Measurements from ENCODE around the gene ACAN.

ACAN gene

DNA sequence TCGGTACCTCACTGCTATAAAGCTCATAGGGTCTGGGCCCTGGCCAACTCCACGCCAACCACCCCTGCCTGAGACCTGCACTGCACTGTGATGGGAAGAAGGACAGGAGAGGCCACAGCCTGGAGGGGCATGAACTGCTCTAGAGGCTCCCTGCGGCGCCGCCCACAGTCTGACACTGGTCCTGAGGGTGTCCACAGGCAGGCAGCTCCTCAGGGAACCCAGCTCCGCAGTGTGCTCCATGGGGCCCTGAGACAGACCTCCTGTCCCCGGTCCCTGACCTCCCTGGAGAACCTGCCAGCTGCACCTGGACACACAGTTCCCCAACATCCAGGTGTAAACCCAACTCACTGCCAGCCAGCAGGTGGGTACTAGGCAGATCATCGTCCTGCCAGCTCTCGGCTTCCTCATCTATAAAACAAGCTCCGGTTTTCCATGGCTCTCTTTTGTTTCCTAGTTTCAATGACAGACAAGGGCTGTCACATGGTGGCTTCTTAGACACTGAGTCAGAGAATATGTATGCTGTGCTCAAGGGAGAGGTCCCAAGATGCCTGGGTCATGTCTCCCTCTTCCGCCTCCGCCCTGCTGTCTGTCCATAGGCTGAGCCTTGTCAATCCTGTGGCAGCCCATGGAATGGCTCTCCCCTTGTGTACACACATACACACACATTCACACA is 97.2 kb downstream of the ACAN start:
- FAIRE-seq (no peak), DNase-seq (ENCODE audit: insufficient read length, low spot score) (no peak)
- TF ChIP-seq, protein P1, sequence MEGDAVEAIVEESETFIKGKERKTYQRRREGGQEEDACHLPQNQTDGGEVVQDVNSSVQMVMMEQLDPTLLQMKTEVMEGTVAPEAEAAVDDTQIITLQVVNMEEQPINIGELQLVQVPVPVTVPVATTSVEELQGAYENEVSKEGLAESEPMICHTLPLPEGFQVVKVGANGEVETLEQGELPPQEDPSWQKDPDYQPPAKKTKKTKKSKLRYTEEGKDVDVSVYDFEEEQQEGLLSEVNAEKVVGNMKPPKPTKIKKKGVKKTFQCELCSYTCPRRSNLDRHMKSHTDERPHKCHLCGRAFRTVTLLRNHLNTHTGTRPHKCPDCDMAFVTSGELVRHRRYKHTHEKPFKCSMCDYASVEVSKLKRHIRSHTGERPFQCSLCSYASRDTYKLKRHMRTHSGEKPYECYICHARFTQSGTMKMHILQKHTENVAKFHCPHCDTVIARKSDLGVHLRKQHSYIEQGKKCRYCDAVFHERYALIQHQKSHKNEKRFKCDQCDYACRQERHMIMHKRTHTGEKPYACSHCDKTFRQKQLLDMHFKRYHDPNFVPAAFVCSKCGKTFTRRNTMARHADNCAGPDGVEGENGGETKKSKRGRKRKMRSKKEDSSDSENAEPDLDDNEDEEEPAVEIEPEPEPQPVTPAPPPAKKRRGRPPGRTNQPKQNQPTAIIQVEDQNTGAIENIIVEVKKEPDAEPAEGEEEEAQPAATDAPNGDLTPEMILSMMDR (IDR thresholded peaks at IDR 0.05; ENCODE audit: insufficient read depth, missing control alignments) = no peak

- TF ChIP-seq, protein P1 (IDR thresholded peaks at IDR 0.05; ENCODE audit: insufficient read depth, missing control alignments) = no peak
- DNase-seq (ENCODE audit: insufficient read length, low spot score) (no peak), FAIRE-seq (no peak)
Measured at GRCh38 chr15:88900982-88901418, 97.8 kb downstream of the ACAN start.

DNA sequence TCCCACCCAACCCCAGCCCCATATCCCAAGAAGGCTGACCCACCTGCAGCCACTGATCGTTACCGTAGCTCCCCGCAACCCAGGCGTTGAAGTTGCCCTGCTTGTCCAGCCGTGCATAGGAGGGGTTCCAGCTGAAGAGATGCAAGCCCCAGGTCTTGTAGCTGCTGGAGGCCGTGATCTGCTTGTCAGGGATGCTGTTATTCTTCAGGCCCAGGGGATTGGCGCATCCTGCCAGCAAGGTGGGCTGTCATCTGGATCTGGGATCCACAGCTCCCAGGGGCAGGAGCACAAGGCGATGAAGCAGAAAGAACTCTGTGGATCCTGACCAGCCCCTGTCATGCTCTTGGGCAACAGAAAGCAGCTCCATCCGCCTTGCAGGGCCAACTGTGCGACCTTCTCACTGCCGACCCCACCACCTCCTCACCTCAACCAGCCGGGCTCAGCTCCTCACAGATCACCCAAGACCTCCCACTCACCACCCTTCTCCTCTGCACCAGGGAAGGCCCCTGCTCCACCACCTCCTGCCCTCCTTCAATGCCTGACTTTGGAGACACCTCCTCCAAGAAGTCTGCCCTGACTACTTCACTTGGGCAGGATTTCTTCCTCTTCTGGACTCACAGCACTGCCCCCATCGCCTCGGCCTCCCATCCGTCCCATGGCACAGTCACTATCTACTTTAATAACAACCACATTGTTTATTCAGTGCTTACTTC is 98.4 kb downstream of the ACAN start:
- FAIRE-seq (no peak), DNase-seq (ENCODE audit: insufficient read length, low spot score) (no peak)
- TF ChIP-seq, protein P1 (IDR thresholded peaks at IDR 0.05; ENCODE audit: insufficient read depth, missing control alignments) = no peak

- no peak for FAIRE-seq
- DNase-seq (ENCODE audit: insufficient read length, low spot score) = no peak
- TF ChIP-seq, protein P1 (IDR thresholded peaks at IDR 0.05; ENCODE audit: insufficient read depth, missing control alignments) = no peak
Measured at GRCh38 chr15:88902221-88902835, 99.1 kb downstream of the ACAN start.

DNA sequence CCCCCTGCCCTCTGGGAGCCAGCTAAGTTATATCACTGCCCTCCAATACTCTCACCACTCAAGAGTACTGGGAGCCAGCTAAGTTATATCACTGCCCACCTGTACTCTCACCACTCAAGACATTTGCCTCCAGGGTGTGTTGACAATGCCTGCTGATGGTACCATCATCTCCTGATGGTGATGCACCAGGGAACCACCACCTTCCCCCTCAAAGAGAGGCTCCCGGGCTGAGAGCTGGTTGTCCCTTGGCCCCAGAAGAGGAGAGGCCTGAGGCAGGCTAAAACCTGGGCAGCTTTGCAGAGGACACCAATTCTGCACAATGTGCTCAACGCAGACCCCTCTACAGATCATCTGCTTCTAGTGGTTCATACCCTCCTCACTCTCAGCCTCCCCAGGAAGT is 99.6 kb downstream of the ACAN start:
- TF ChIP-seq, protein P1 (IDR thresholded peaks at IDR 0.05; ENCODE audit: insufficient read depth, missing control alignments) = no peak
- FAIRE-seq = no peak

DNA sequence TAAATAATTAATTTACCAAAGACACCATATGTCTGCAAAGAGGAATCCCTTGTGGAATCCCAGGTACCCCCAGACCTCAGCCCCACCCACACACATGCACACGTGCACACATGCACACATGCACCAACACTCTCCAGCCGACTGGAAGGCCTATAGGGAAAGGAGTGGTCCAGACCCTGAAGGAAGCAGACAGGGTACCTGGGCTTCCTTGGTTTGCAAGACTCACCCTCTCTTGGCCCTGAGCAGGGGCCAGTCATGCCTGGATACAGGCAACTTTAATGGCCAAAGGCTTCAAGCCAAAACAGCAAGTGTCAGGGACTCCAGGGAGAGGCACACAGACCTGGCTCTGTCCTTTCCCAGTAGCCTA is 101.0 kb downstream of the ACAN start:
- DNase-seq (ENCODE audit: insufficient read length, low spot score) (peak; percentile 4), FAIRE-seq (no peak)
- TF ChIP-seq, protein P1 (IDR thresholded peaks at IDR 0.05; ENCODE audit: insufficient read depth, missing control alignments) = no peak

More for the DNA sequence above, 99.6 kb downstream of the ACAN start:
- DNase-seq (ENCODE audit: insufficient read length, low spot score) = no peak
